Neural cell (in vitro differentiated cells): ENCODE results near the gene IFT122. TPM values are rescaled to one million over a fixed set of nuclear protein-coding genes. Genes with fewer than 3 reads are reported as not detected.

Experiments
- H2AFZ ChIP-seq: fragments of 200-600, 300-800 bp; sonication (generic), shearing (Covaris generic); 2 replicates; pipeline ENCODE4 v1.6.0; 2014; ENCODE audit warnings: low read depth, mild to moderate bottlenecking, antibody characterized with exemption, low read length, moderate library complexity
- H3F3A ChIP-seq: fragments of 200-600 bp; shearing (Covaris generic); 2 replicates; pipeline ENCODE4 v1.6.1; 2016; ENCODE audit warnings: mild to moderate bottlenecking, moderate library complexity, mixed read lengths, antibody characterized with exemption, low read length; ENCODE audit not compliant: insufficient read depth, poor library complexity, severe bottlenecking
- H3K27ac ChIP-seq: fragments of 200-600, 300-800 bp; sonication (generic), shearing (Covaris generic); 2 replicates; pipeline ENCODE4 v1.5.1; 2014; ENCODE audit warnings: mild to moderate bottlenecking, low read length, moderate library complexity
- H3K27me3 ChIP-seq: fragments of 300-800, 200-600 bp; sonication (generic), shearing (Covaris generic); 2 replicates; pipeline ENCODE4 v1.6.0; 2014; ENCODE audit warnings: mild to moderate bottlenecking, low read depth, low read length, moderate library complexity; ENCODE audit not compliant: insufficient read depth
- H3K36me3 ChIP-seq: fragments of 300-800, 200-600 bp; sonication (generic), shearing (Covaris generic); 2 replicates; pipeline ENCODE4 v1.5.1; 2014; ENCODE audit warnings: mild to moderate bottlenecking, antibody characterized with exemption, low read length, moderate library complexity; ENCODE audit not compliant: insufficient read depth
- H3K4me2 ChIP-seq: fragments of 300-800, 200-600 bp; sonication (generic), shearing (Covaris generic); 2 replicates; pipeline ENCODE4 v1.6.0; 2014; ENCODE audit warnings: mild to moderate bottlenecking, low read length
- H3K4me3 ChIP-seq: fragments of 300-800, 200-600 bp; sonication (generic), shearing (Covaris generic); 2 replicates; pipeline ENCODE4 v1.5.1; 2014; ENCODE audit warnings: mild to moderate bottlenecking, low read length, moderate library complexity
- H3K79me2 ChIP-seq: fragments of 200-600 bp; shearing (Covaris generic); replicated peaks from 2 replicates; pipeline ENCODE4 v1.6.0; 2014; ENCODE audit warnings: mild to moderate bottlenecking, low read length, moderate library complexity; ENCODE audit not compliant: insufficient read depth
- H3K9ac ChIP-seq: fragments of 300-800, 200-600 bp; sonication (generic), shearing (Covaris generic); 2 replicates; pipeline ENCODE4 v1.6.1; 2016; ENCODE audit warnings: mild to moderate bottlenecking, low read length, mixed read lengths
- H3K9me2 ChIP-seq: fragments of 200-600 bp; shearing (Covaris generic); 2 replicates; pipeline ENCODE4 v1.6.1; 2016; ENCODE audit warnings: mild to moderate bottlenecking, low read length, mixed read lengths; ENCODE audit not compliant: insufficient read depth
- H3K9me3 ChIP-seq: fragments of 200-600, 300-800 bp; sonication (generic), shearing (Covaris generic); 2 replicates; pipeline ENCODE4 v1.6.1; 2016; ENCODE audit warnings: mild to moderate bottlenecking, mixed run types, low read length, moderate library complexity, mixed read lengths
- H4K20me1 ChIP-seq: fragments of 200-600 bp; shearing (Covaris generic); 2 replicates; pipeline ENCODE4 v1.6.1; 2016; ENCODE audit warnings: mild to moderate bottlenecking, mixed run types; ENCODE audit not compliant: insufficient read depth
- EP300 ChIP-seq: fragments of 450-650 bp; conservative IDR thresholded peaks from 2 replicates; pipeline ENCODE4 v1.6.1; 2014; ENCODE audit warnings: antibody characterized with exemption, mild to moderate bottlenecking, moderate library complexity; ENCODE audit not compliant: poor library complexity, severe bottlenecking
- EZH2 ChIP-seq: fragments of 200-600, 300-800 bp; shearing (Covaris generic), sonication (generic); IDR thresholded peaks from 2 replicates; pipeline ENCODE4 v1.6.1; 2014; ENCODE audit warnings: antibody characterized with exemption, low read length, borderline replicate concordance, mild to moderate bottlenecking; ENCODE audit not compliant: insufficient read depth, poor library complexity, severe bottlenecking
- MXI1 ChIP-seq: fragments of 450-650 bp; conservative IDR thresholded peaks from 2 replicates; pipeline ENCODE4 v1.6.1; 2014; ENCODE audit warnings: antibody characterized with exemption, mild to moderate bottlenecking; ENCODE audit not compliant: poor library complexity, severe bottlenecking
- POLR2AphosphoS5 ChIP-seq: IDR thresholded peaks from 2 replicates; pipeline ENCODE4 v1.6.1; 2012
- RAD21 ChIP-seq: fragments of 450-650 bp; conservative IDR thresholded peaks from 2 replicates; pipeline ENCODE4 v1.6.1; 2014; ENCODE audit warnings: antibody characterized with exemption, mild to moderate bottlenecking, moderate library complexity
- SMC3 ChIP-seq: fragments of 450-650 bp; conservative IDR thresholded peaks from 2 replicates; pipeline ENCODE4 v1.6.1; 2014; ENCODE audit warnings: antibody characterized with exemption, mild to moderate bottlenecking, moderate library complexity; ENCODE audit not compliant: poor library complexity
- TAF1 ChIP-seq: IDR thresholded peaks from 2 replicates; pipeline ENCODE4 v1.6.1; 2012; ENCODE audit warnings: low read depth
- polyA plus RNA-seq: library from polyadenylated mRNA; depleted of rRNA; stranded (reverse); fragments of >200 nt; gene quantifications from 2 replicates; pipeline ENCODE4 v1.2.3, GENCODE V29; 2014
- TF ChIP-seq, protein P1 (sequence below): fragments of 450-650 bp; IDR thresholded peaks from 2 replicates; pipeline ENCODE4 v1.5.1; 2014; ENCODE audit warnings: antibody characterized with exemption, mild to moderate bottlenecking, moderate library complexity; ENCODE audit not compliant: poor library complexity, severe bottlenecking
- TF ChIP-seq, protein P2 (sequence below): IDR thresholded peaks from 2 replicates; pipeline ENCODE4 v1.6.1; 2012; ENCODE audit warnings: borderline replicate concordance

IFT122 gene
- polyA plus RNA-seq, 1 donor from 2014 or later, result 28.3 TPM

DNA sequence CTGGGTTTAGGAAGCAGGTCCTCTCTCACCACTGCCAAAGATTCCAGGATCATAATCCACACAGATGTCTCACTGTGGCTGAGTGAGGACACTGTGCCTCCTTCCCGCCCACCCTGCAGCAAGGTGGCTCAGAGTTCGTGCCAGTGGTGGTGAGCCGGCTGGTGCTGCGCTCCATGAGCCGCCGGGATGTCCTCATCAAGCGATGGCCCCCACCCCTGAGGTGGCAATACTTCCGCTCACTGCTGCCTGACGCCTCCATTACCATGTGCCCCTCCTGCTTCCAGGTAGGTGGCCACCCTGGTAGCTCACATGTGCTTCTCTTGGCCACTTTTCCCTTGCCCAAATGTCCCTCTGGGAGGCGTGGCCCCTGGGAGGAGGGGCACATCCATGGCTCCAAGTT is 79.4 kb downstream of the IFT122 start:
- H3K36me3 ChIP-seq, result no peaks in the 10 kb centered on the region

DNA sequence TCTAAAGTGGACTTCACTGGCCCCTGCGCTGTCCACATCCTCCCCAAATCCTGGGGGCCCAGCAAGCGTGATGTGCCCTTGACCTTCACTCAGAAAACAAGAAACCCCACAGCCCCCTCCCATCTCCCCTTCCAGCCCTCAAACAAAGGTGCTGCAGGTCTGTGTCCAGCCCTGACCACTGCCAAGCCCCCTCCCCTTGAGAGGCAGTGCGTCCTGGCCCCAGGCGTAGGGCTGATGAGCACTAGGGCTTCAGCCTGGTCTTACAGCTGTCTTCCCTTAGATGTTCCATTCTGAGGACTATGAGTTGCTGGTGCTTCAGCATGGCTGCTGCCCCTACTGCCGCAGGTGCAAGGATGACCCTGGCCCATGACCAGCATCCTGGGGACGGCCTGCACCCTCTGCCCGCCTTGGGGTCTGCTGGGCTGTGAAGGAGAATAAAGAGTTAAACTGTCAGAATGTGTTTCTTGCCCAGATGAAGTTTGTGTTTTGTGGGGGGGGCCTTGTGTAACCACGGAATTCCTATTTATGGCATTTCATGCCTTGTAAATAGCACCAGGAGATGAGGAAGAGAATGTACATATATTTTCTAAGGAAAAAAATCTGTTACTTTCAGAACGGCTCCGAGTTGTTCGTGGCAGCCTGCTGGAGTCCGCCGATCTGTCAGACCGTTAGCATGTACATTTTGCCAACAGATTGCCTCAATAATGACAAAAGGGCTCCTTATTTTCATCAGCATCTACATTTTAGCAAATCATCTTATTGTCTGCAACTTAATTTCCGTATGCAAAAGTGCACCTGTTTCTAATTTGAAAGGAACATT is 80.1 kb downstream of the IFT122 start:
- Histone ChIP-seq H3K36me3 (no peaks in the 10 kb centered on the region), H3K4me3 (no peak overlapping the region), H3K79me2 (no peaks in the 10 kb centered on the region), H3K27ac (no peak overlapping the region), H3K9me2 (no peaks in the 10 kb centered on the region), H2AFZ (no peak overlapping the region), H3K27me3 (no peaks in the 10 kb centered on the region), H3K9me3 (no peaks in the 10 kb centered on the region), H3K9ac (no peak overlapping the region), H3K4me2 (no peak overlapping the region), H4K20me1 (no peaks in the 10 kb centered on the region), H3F3A (no peaks in the 10 kb centered on the region)
- TF ChIP-seq SMC3, result no peak
- no peak for TF ChIP-seq RAD21
- TF ChIP-seq, protein P1, sequence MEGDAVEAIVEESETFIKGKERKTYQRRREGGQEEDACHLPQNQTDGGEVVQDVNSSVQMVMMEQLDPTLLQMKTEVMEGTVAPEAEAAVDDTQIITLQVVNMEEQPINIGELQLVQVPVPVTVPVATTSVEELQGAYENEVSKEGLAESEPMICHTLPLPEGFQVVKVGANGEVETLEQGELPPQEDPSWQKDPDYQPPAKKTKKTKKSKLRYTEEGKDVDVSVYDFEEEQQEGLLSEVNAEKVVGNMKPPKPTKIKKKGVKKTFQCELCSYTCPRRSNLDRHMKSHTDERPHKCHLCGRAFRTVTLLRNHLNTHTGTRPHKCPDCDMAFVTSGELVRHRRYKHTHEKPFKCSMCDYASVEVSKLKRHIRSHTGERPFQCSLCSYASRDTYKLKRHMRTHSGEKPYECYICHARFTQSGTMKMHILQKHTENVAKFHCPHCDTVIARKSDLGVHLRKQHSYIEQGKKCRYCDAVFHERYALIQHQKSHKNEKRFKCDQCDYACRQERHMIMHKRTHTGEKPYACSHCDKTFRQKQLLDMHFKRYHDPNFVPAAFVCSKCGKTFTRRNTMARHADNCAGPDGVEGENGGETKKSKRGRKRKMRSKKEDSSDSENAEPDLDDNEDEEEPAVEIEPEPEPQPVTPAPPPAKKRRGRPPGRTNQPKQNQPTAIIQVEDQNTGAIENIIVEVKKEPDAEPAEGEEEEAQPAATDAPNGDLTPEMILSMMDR, result no peak
- no peak for TF ChIP-seq POLR2AphosphoS5
- TF ChIP-seq MXI1, result no peak
- TF ChIP-seq EP300, result no peak
- TF ChIP-seq EZH2, result no peak
- no peak for TF ChIP-seq TAF1
- TF ChIP-seq, protein P2, sequence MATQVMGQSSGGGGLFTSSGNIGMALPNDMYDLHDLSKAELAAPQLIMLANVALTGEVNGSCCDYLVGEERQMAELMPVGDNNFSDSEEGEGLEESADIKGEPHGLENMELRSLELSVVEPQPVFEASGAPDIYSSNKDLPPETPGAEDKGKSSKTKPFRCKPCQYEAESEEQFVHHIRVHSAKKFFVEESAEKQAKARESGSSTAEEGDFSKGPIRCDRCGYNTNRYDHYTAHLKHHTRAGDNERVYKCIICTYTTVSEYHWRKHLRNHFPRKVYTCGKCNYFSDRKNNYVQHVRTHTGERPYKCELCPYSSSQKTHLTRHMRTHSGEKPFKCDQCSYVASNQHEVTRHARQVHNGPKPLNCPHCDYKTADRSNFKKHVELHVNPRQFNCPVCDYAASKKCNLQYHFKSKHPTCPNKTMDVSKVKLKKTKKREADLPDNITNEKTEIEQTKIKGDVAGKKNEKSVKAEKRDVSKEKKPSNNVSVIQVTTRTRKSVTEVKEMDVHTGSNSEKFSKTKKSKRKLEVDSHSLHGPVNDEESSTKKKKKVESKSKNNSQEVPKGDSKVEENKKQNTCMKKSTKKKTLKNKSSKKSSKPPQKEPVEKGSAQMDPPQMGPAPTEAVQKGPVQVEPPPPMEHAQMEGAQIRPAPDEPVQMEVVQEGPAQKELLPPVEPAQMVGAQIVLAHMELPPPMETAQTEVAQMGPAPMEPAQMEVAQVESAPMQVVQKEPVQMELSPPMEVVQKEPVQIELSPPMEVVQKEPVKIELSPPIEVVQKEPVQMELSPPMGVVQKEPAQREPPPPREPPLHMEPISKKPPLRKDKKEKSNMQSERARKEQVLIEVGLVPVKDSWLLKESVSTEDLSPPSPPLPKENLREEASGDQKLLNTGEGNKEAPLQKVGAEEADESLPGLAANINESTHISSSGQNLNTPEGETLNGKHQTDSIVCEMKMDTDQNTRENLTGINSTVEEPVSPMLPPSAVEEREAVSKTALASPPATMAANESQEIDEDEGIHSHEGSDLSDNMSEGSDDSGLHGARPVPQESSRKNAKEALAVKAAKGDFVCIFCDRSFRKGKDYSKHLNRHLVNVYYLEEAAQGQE, result no peak

More for the DNA sequence above, 79.4 kb downstream of the IFT122 start:
- Histone ChIP-seq H3K27ac (no peak overlapping the region), H3K4me3 (no peak overlapping the region), H3K79me2 (no peaks in the 10 kb centered on the region), H3K9ac (no peak overlapping the region), H3K4me2 (no peak overlapping the region), H3K9me2 (no peaks in the 10 kb centered on the region), H2AFZ (no peak overlapping the region), H3K27me3 (no peaks in the 10 kb centered on the region), H4K20me1 (no peaks in the 10 kb centered on the region), H3K9me3 (no peaks in the 10 kb centered on the region), H3F3A (no peaks in the 10 kb centered on the region)
- TF ChIP-seq MXI1 (no peak), RAD21 (no peak), POLR2AphosphoS5 (no peak), SMC3 (no peak), EZH2 (no peak), TAF1 (no peak), EP300 (no peak)
- TF ChIP-seq, protein P1, result no peak
- TF ChIP-seq, protein P2, result no peak
